ENCODE data around the gene DIP2C.

DIP2C gene

DNA sequence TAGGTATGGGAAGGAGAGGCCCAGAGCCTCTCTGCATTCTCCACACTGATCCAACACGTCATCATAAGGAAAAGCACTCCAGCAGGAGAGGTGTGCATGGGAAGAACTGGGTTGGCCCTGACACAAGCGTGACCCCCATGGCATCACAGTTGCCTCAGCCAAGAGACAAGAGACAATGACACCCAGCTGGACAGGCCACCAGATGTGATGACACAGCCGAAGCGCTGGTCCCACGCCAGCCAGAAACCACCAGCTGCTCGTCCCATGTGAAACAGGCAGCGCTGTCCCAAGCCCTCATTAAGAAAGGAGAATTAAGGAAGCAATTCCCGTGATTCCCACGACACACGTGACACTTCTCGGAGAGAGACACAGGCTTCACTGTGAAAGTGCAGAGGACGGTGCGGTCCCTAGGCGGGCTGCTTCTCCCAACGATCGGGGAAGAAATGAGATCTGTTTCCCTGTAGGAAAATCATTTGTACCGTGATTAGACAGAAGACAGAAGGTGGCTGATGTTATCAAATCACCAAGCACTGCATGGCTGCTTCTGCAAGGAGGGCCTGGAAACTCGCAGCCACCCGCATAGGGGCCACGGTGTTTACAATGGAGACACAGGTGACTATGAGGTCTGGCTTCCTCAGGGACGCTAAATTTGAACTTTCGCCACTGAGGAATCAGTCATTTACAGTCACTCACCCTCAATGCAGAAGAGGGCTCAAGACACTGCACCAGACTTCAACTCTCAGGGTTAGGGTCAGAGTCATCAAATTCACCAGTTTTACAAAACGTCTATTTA lies 74.5 kb downstream of the DIP2C start:
- H3K9ac ChIP-seq (ENCODE audit: low read depth, low read length) = no peak overlapping the region

DNA sequence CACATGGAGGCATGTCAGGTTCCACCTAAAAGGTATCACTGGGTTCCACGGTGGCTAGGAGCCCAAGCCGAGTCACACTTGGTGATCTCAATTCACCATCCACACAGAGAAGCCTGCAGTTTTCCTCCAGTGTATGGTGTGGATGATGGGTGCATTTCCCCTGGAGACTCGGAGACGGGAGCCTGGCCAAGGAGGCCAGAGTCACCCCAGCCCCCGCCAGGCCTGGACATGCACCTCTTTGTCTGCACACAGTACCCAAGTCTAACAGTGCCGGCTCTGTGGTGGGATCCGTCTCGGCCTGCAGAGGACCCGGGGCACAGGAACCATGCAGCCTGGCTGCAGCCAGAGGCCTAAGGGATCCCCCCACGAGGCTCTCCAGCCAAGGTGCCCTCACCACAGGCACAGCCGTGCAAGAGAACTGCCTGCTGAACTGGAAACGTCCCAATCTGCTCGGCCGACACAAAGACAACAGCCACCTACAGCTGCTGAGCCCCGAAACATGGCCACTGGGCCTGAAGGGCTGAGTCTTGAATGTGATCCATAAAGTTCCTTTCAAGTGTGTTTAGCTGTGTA lies 75.2 kb downstream of the DIP2C start:
- Histone ChIP-seq H3K4me3 (ENCODE audit: low read depth in 1 of 2, low read length in 2 of 2) (no peak overlapping the region), H2AFZ (ENCODE audit: low read depth, low read length) (no peak overlapping the region), H3K9me3 (ENCODE audit: insufficient read depth, low read length, severe bottlenecking) (no peaks in the 10 kb centered on the region), H3K4me1 (ENCODE audit: insufficient read depth, low read length) (no peaks in the 10 kb centered on the region), H3K27ac (ENCODE audit: low read length) (no peak overlapping the region), H3K36me3 (ENCODE audit: insufficient read depth, low read length) (no peaks in the 10 kb centered on the region), H3K4me2 (ENCODE audit: insufficient read depth, low read length) (no peak overlapping the region), H3K27me3 (ENCODE audit: insufficient read depth, low read length, poor library complexity) (peaks cover 3% of the 10 kb centered on the region), H4K20me1 (ENCODE audit: insufficient read depth, low read length) (no peaks in the 10 kb centered on the region), H3K79me2 (ENCODE audit: insufficient read depth, low read length) (no peaks in the 10 kb centered on the region), H3K9ac (ENCODE audit: low read depth, low read length) (no peak overlapping the region)
- DNase-seq (no peak), ATAC-seq (ENCODE audit: insufficient read depth, low read depth) (no peak)
- TF ChIP-seq, protein P1, sequence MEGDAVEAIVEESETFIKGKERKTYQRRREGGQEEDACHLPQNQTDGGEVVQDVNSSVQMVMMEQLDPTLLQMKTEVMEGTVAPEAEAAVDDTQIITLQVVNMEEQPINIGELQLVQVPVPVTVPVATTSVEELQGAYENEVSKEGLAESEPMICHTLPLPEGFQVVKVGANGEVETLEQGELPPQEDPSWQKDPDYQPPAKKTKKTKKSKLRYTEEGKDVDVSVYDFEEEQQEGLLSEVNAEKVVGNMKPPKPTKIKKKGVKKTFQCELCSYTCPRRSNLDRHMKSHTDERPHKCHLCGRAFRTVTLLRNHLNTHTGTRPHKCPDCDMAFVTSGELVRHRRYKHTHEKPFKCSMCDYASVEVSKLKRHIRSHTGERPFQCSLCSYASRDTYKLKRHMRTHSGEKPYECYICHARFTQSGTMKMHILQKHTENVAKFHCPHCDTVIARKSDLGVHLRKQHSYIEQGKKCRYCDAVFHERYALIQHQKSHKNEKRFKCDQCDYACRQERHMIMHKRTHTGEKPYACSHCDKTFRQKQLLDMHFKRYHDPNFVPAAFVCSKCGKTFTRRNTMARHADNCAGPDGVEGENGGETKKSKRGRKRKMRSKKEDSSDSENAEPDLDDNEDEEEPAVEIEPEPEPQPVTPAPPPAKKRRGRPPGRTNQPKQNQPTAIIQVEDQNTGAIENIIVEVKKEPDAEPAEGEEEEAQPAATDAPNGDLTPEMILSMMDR (IDR thresholded peaks at IDR 0.05; ENCODE audit: borderline replicate concordance, extremely low read depth, low read length, poor library complexity, severe bottlenecking) = no peak
- TF ChIP-seq EZH2 (IDR thresholded peaks at IDR 0.05; ENCODE audit: borderline replicate concordance, low read depth, low read length, severe bottlenecking) = no peak

More for the DNA sequence above, 74.5 kb downstream of the DIP2C start:
- no peaks in the 10 kb centered on the region for H3K4me1 ChIP-seq (ENCODE audit: insufficient read depth, low read length)
- no peaks in the 10 kb centered on the region for H3K9me3 ChIP-seq (ENCODE audit: insufficient read depth, low read length, severe bottlenecking)
- 0 out of 2 replicates have a peak, but pooled peaks cover 5% of the 10 kb centered on the region for H4K20me1 ChIP-seq (ENCODE audit: insufficient read depth, low read length)
- no peaks in the 10 kb centered on the region for H3K79me2 ChIP-seq (ENCODE audit: insufficient read depth, low read length)
- DNase-seq (no peak), ATAC-seq (ENCODE audit: insufficient read depth, low read depth) (no peak)
- no peak overlapping the region for H2AFZ ChIP-seq (ENCODE audit: low read depth, low read length)
- no peak overlapping the region for H3K4me2 ChIP-seq (ENCODE audit: insufficient read depth, low read length)
- TF ChIP-seq EZH2 (IDR thresholded peaks at IDR 0.05; ENCODE audit: borderline replicate concordance, low read depth, low read length, severe bottlenecking) = no peak
- TF ChIP-seq, protein P1 (IDR thresholded peaks at IDR 0.05; ENCODE audit: borderline replicate concordance, extremely low read depth, low read length, poor library complexity, severe bottlenecking) = no peak
- peaks cover 9% of the 10 kb centered on the region for H3K27me3 ChIP-seq (ENCODE audit: insufficient read depth, low read length, poor library complexity)
- H3K4me3 ChIP-seq (ENCODE audit: low read depth in 1 of 2, low read length in 2 of 2) = no peak overlapping the region
- H3K27ac ChIP-seq (ENCODE audit: low read length) = no peak overlapping the region
- H3K36me3 ChIP-seq (ENCODE audit: insufficient read depth, low read length) = no peaks in the 10 kb centered on the region

DNA sequence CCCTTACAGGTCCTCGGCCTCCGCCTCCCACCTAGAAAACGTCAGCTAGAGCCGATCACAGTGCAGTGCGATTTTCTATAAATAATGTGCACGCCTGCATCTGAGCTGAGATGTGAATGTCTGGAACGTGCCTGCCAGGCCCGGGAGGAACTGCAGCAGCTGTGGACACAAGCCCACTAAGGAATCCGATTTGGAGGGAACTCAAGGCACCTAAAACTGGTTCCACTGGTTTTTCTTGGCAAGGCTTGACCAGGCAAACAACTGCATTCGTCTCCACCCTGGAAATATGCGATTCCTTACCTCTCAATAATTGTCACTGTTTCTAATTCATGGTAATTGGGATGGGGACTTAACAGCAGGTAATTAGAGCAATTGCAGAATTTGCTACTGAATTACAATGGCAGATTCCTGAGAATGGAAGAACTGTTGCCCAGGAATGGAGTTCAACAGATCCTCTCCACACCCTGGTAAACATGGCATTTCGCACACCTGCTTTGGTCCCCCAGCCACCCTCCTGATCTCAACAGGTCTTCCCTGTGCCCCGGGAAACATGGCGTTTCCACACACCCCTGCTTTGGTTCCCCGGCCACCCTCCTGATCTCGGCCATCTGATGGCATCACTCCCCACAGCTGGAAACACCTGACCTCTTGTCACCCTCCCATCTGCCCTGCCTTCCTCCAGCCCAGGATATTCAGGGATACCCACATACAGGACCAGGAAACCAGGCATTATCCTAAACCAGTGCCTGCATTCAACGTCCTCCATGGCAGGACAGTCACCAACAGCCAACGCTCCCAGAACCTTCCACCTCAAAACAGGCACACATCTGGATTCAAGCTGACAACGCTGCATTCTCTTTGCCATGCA lies 76.0 kb downstream of the DIP2C start:
- Histone ChIP-seq H2AFZ (ENCODE audit: low read depth, low read length) (no peak overlapping the region), H4K20me1 (ENCODE audit: insufficient read depth, low read length) (no peaks in the 10 kb centered on the region), H3K4me1 (ENCODE audit: insufficient read depth, low read length) (no peaks in the 10 kb centered on the region), H3K36me3 (ENCODE audit: insufficient read depth, low read length) (no peaks in the 10 kb centered on the region), H3K9ac (ENCODE audit: low read depth, low read length) (no peak overlapping the region), H3K27ac (ENCODE audit: low read length) (no peak overlapping the region), H3K79me2 (ENCODE audit: insufficient read depth, low read length) (no peaks in the 10 kb centered on the region), H3K9me3 (ENCODE audit: insufficient read depth, low read length, severe bottlenecking) (no peaks in the 10 kb centered on the region), H3K4me3 (ENCODE audit: low read depth in 1 of 2, low read length in 2 of 2) (no peak overlapping the region), H3K4me2 (ENCODE audit: insufficient read depth, low read length) (no peak overlapping the region), H3K27me3 (ENCODE audit: insufficient read depth, low read length, poor library complexity) (peaks cover 3% of the 10 kb centered on the region)
- TF ChIP-seq, protein P1 (IDR thresholded peaks at IDR 0.05; ENCODE audit: borderline replicate concordance, extremely low read depth, low read length, poor library complexity, severe bottlenecking) = no peak
- no peak for TF ChIP-seq EZH2 (IDR thresholded peaks at IDR 0.05; ENCODE audit: borderline replicate concordance, low read depth, low read length, severe bottlenecking)
- no peak for DNase-seq
- ATAC-seq (ENCODE audit: insufficient read depth, low read depth) = no peak

Measured in DND-41 (cell line).